GM12892 (cell line): ENCODE data around the gene ATP2C1.

ENCODE experiments used
- POLR2A ChIP-seq: IDR thresholded peaks from 2 replicates; pipeline ENCODE4 v1.6.1; 2011; ENCODE audit warnings: low read depth, low read length, control low read depth
- POLR2AphosphoS5 ChIP-seq: IDR thresholded peaks from 2 replicates; pipeline ENCODE4 v1.6.1; 2011; ENCODE audit warnings: low read depth, low read length, control low read depth

GRCh38 chr3:130976706-130977105 is 82.8 kb downstream of the ATP2C1 start:
- TF ChIP-seq POLR2A (no peak), POLR2AphosphoS5 (no peak)
